Mucosa of rectum (tissue), 2 donors: ENCODE data around the gene HAT1.
"Not testable (repeated sequence)": the region's sequence is repeated elsewhere in the genome, so short reads cannot be mapped to it uniquely, and the experiment has no call there.

Source experiments
- H3K27ac ChIP-seq, 2 donors: one replicate each; pipeline ENCODE4 v1.7.0; 2013; ENCODE audit warnings: inconsistent platforms in 2 of 2, low read depth in 2 of 2, low read length in 2 of 2
- H3K27me3 ChIP-seq, 2 donors: one replicate each; pipeline ENCODE4 v1.7.0; 2013; ENCODE audit warnings: low read length in 2 of 2; ENCODE audit not compliant: control insufficient read depth in 2 of 2, insufficient read depth in 2 of 2
- H3K36me3 ChIP-seq, 2 donors: one replicate each; pipeline ENCODE4 v1.7.0; 2013; ENCODE audit warnings: low read length in 2 of 2; ENCODE audit not compliant: control insufficient read depth in 2 of 2, insufficient read depth in 2 of 2
- H3K4me1 ChIP-seq, 2 donors: one replicate each; pipeline ENCODE4 v1.7.0; 2013; ENCODE audit warnings: low read length in 2 of 2, mild to moderate bottlenecking in 1 of 2; ENCODE audit not compliant: control insufficient read depth in 2 of 2, insufficient read depth in 2 of 2
- H3K4me3 ChIP-seq, 2 donors: one replicate each; pipeline ENCODE4 v1.7.0; 2013; ENCODE audit warnings: low read length in 2 of 2
- H3K9ac ChIP-seq, 2 donors: one replicate each; pipeline ENCODE4 v1.7.0; 2013; ENCODE audit warnings: low read length in 2 of 2, low read depth in 1 of 2, mild to moderate bottlenecking in 1 of 2
- H3K9me3 ChIP-seq, 2 donors: one replicate each; pipeline ENCODE4 v1.7.0; 2013; ENCODE audit warnings: low read length in 2 of 2; ENCODE audit not compliant: control insufficient read depth in 2 of 2
- donor health status: healthy.
- donor health status: Normal muscosa, but diverticular disease.

The HAT1 gene

GRCh38 chr2:171889808-171890207, 32.5 kb upstream of the HAT1 start:
- H3K9ac ChIP-seq: no peak overlapping the region
- no peaks in the 10 kb centered on the region for H3K27me3 ChIP-seq
- no peak overlapping the region for H3K4me3 ChIP-seq
- no peaks in the 10 kb centered on the region for H3K9me3 ChIP-seq
- H3K4me1 ChIP-seq: peaks cover 9% of the 10 kb centered on the region in 2 donors
- H3K27ac ChIP-seq: no peak overlapping the region
- peaks cover 0 to 4% of the 10 kb centered on the region in 2 donors for H3K36me3 ChIP-seq

- H3K4me3 ChIP-seq: peak overlapping the region; percentile 94 to 99
- no peaks in the 10 kb centered on the region for H3K9me3 ChIP-seq
- H3K36me3 ChIP-seq: peaks cover 0 to 4% of the 10 kb centered on the region in 2 donors
- H3K9ac ChIP-seq: peak overlapping the region; percentile 54 to 82
- no peaks in the 10 kb centered on the region for H3K27me3 ChIP-seq
- H3K27ac ChIP-seq: peak overlapping the region in 1 of 2 donors; percentile 70
- peaks cover 9 to 10% of the 10 kb centered on the region in 2 donors for H3K4me1 ChIP-seq
Measured at GRCh38 chr2:171893196-171893823, 29.0 kb upstream of the HAT1 start.

GRCh38 chr2:171893824-171894611, 28.2 kb upstream of the HAT1 start, which contains the start of gene SLC25A12:
Gene SLC25A12 (minus strand): TSS chr2:171894244. CDS start chr2:171894214, 30 bp downstream.
- Histone ChIP-seq H3K4me3 (peak within 1 kb of the TSS; percentile 94 to 99), H3K9me3 (no peaks in the 10 kb centered on the region), H3K27ac (peak within 1 kb of the TSS; percentile 70 to 73), H3K27me3 (no peaks in the 10 kb centered on the region), H3K9ac (peak within 1 kb of the TSS; percentile 82 to 84), H3K36me3 (peaks cover 0 to 4% of the 10 kb centered on the region in 2 donors), H3K4me1 (peaks cover 9 to 10% of the 10 kb centered on the region in 2 donors)

GRCh38 chr2:171894612-171894947, 27.7 kb upstream of the HAT1 start:
- peaks cover 0 to 4% of the 10 kb centered on the region in 2 donors for H3K36me3 ChIP-seq
- H3K9ac ChIP-seq: peak overlapping the region; percentile 82 to 84
- H3K4me1 ChIP-seq: peaks cover 9 to 10% of the 10 kb centered on the region in 2 donors
- peak overlapping the region; percentile 94 to 99 for H3K4me3 ChIP-seq
- H3K27me3 ChIP-seq: no peaks in the 10 kb centered on the region
- H3K27ac ChIP-seq: peak overlapping the region; percentile 68 to 73
- H3K9me3 ChIP-seq: no peaks in the 10 kb centered on the region

GRCh38 chr2:171895786-171896185, 26.5 kb upstream of the HAT1 start:
- Histone ChIP-seq H3K9me3 (no peaks in the 10 kb centered on the region), H3K4me3 (no peak overlapping the region), H3K9ac (no peak overlapping the region), H3K4me1 (peaks cover 9 to 10% of the 10 kb centered on the region in 2 donors), H3K27me3 (no peaks in the 10 kb centered on the region), H3K36me3 (no peaks in the 10 kb centered on the region), H3K27ac (no peak overlapping the region)

- not testable (repeated sequence) for H3K27ac ChIP-seq
Measured at GRCh38 chr2:171899623-171900282, 22.5 kb upstream of the HAT1 start.

GRCh38 chr2:171902840-171903420, 19.3 kb upstream of the HAT1 start:
- Histone ChIP-seq H3K9ac (no peak overlapping the region), H3K4me3 (no peak overlapping the region)

More at GRCh38 chr2:171899623-171900282, 22.5 kb upstream of the HAT1 start:
- not testable (repeated sequence) for H3K27me3 ChIP-seq, H3K9ac ChIP-seq, H3K4me3 ChIP-seq, H3K36me3 ChIP-seq, H3K4me1 ChIP-seq, H3K9me3 ChIP-seq

GRCh38 chr2:171908235-171908634, 14.0 kb upstream of the HAT1 start:
- no peak overlapping the region for H3K27ac ChIP-seq
- no peaks in the 10 kb centered on the region for H3K36me3 ChIP-seq
- no peaks in the 10 kb centered on the region for H3K9me3 ChIP-seq
- H3K27me3 ChIP-seq: no peaks in the 10 kb centered on the region
- no peak overlapping the region for H3K4me3 ChIP-seq
- H3K4me1 ChIP-seq: no peaks in the 10 kb centered on the region
- H3K9ac ChIP-seq: no peak overlapping the region

More at GRCh38 chr2:171902840-171903420, 19.3 kb upstream of the HAT1 start:
- Histone ChIP-seq H3K27ac (no peak overlapping the region), H3K36me3 (no peaks in the 10 kb centered on the region), H3K4me1 (no peaks in the 10 kb centered on the region), H3K9me3 (no peaks in the 10 kb centered on the region), H3K27me3 (no peaks in the 10 kb centered on the region)

- H3K9ac ChIP-seq: no peak overlapping the region
- no peak overlapping the region for H3K4me3 ChIP-seq
- H3K36me3 ChIP-seq: no peaks in the 10 kb centered on the region
- no peaks in the 10 kb centered on the region for H3K9me3 ChIP-seq
- no peak overlapping the region for H3K27ac ChIP-seq
- no peaks in the 10 kb centered on the region for H3K27me3 ChIP-seq
- no peaks in the 10 kb centered on the region for H3K4me1 ChIP-seq
Measured at GRCh38 chr2:171909266-171909665, 13.0 kb upstream of the HAT1 start.

- Histone ChIP-seq H3K27me3 (no peaks in the 10 kb centered on the region), H3K9me3 (no peaks in the 10 kb centered on the region), H3K27ac (no peak overlapping the region), H3K9ac (no peak overlapping the region), H3K4me1 (no peaks in the 10 kb centered on the region), H3K4me3 (no peak overlapping the region), H3K36me3 (no peaks in the 10 kb centered on the region)
Measured at GRCh38 chr2:171910494-171910893, 11.8 kb upstream of the HAT1 start.
